H7 (cell line): ENCODE measurements around the gene CATSPERD. TPM values are rescaled to one million over a fixed set of nuclear protein-coding genes. Genes with fewer than 3 reads are reported as not detected.
A peak's percentile ranks its signal among the peaks of the same experiment; 100 is the strongest.

Source experiments
- DNase-seq: peaks from one replicate; pipeline ENCODE4 v3.0.0; 2012
- H3K27me3 ChIP-seq: 2 replicates; pipeline ENCODE4 v1.6.0; 2011; ENCODE audit warnings: mild to moderate bottlenecking, low read length; ENCODE audit not compliant: control insufficient read depth, insufficient read depth
- H3K36me3 ChIP-seq: replicated peaks from 2 replicates; pipeline ENCODE4 v1.5.1; 2011; ENCODE audit warnings: low read length; ENCODE audit not compliant: control insufficient read depth, insufficient read depth
- H3K4me3 ChIP-seq: 2 replicates; pipeline ENCODE4 v1.5.1; 2011; ENCODE audit warnings: low read depth, mild to moderate bottlenecking, control low read depth, low read length, moderate library complexity; ENCODE audit not compliant: insufficient read depth
- total RNA-seq: library from RNA; depleted of rRNA; stranded (reverse); fragments of >200 nt; shearing (Covaris generic); gene quantifications from 2 replicates; pipeline ENCODE4 v1.2.3, GENCODE V29; 2014

The CATSPERD gene
- total RNA-seq, 1 experiment from 2014 or later, result 0.03 TPM

DNA sequence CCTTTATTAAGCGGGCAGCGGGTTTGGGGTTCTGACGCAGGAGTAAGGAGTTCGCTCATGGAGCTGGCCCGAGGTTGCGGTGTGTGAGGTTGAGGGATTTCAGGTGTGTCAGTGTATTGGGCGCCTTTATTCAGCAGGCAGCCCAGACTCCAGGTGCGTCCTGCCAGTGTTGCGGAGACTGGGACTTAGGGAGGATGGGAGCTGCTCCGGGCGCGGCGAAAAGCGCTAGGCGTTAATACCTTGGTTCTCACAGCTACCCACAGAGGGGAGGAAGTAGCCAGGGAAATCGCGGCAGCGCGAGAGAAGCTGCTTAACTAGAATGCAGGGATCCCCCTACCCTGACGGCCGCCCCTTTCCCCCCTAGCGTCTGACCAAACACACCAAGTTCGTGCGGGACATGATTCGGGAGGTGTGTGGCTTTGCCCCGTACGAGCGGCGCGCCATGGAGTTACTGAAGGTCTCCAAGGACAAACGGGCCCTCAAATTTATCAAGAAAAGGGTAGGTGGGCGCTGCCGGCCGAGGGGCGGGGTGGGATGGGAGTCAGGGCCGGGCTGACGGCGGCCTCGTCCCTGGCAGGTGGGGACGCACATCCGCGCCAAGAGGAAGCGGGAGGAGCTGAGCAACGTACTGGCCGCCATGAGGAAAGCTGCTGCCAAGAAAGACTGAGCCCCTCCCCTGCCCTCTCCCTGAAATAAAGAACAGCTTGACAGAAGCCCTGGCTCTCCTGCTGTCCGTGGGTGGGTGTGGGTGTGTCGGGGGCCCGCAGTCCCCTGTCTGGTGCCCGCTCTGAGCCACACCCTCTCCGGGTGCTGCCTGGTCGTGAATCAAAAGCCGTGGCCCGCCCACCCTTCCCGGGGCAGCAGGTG, 29.2 kb upstream of the CATSPERD start:
- DNase-seq, result peak; percentile 80
- peaks cover 27% of the 10 kb centered on the region for H3K36me3 ChIP-seq
- H3K27me3 ChIP-seq, result no peaks in the 10 kb centered on the region
- peak overlapping the region; percentile 80 for H3K4me3 ChIP-seq

DNA sequence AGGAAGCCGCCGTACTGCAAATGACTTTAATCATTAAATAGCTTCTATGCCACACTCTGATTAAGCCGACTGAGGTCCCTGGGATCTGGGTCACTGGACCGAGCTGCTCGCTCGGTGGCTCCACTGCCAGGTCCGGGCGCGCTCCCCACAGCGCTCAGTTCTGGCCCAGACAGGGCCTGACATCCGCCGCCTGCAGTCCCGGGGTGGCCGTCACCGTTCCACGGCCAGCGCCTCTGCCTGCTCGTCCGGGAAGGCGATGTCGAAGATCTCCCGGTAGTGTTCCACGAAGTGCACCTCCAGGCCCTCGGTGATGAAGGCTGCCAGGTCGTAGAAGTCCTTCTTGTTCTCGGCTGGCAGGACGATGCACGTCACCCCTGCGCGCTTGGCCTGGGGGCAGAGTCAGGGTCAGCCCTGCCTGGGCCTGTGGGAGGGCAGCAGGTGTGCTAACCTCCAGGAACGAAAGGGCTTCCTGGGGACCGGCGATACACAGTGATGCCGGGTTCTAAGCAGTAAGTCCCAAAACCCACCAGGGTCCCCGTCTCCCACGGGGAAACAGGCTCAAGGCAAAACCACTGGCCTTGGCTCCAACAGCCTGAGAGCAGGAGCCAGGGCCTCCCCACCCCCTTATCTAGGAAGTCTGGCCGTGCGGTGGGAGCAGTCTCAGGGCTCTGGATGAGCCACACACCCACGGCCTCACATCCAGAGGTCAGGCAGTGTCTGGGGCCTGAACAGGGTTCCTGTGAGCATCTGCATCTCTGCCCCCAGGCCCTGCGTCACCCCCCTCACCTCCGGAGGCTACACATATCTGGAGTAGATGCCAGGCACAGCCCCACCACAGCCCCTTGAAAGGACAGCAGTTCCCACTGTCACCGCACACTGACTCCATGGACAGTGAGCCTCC, 28.4 kb upstream of the CATSPERD start:
- Histone ChIP-seq H3K27me3 (no peaks in the 10 kb centered on the region), H3K36me3 (peaks cover 29% of the 10 kb centered on the region), H3K4me3 (peak overlapping the region; percentile 80)
- peak; percentile 81 for DNase-seq

GRCh38 chr19:5692723-5693194, 27.7 kb upstream of the CATSPERD start:
- no peak for DNase-seq
- Histone ChIP-seq H3K4me3 (no peak overlapping the region), H3K36me3 (peaks cover 29% of the 10 kb centered on the region), H3K27me3 (no peaks in the 10 kb centered on the region)

DNA sequence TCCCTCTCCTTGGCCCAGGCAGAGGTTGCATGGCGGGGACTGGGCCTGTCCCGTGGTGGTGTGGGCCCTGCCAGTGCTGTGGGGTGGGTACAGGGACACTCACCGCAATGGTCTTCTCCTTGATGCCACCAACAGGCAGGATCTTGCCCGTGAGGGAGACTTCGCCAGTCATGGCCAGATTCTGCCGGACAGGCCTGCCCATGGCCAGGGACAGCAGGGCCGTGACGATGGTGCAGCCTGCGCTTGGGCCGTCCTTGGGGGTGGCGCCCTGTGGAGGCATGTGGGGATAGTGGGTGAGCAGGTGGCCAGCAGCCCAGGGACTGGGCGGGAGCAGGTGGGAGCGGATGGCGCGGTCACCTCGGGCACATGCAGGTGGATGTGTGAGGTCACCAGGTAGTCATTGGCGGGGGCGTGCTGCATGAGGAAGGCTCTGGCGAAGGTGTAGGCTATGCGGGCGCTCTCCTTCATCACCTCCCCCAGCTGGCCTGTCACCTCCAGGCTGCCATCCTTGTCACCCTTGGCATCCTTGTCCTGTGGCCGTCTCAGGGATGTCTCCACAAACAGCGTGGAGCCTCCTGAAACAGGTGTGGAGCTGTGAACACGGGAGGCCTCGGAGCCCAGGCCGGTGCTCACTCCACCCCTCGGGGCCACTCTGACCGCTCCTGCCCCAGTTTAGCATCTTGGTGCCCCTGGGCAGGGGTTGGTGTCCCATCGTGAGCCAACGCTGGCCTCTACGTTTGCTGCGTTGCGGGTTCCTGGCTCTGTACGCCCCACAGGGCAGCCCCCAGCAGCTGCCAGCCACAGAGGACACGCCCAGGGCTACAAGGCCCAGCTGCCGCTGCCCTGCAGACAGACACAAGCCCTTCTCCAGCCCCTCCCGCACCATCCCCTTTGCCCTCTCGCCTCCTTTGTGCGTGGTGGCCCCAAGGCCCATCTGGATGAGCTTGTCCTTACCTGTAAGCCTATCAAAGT, 27.0 kb upstream of the CATSPERD start:
- peak; percentile 68 for DNase-seq
- Histone ChIP-seq H3K4me3 (no peak overlapping the region), H3K27me3 (no peaks in the 10 kb centered on the region), H3K36me3 (peaks cover 31% of the 10 kb centered on the region)

- H3K4me3 ChIP-seq, result no peak overlapping the region
- DNase-seq, result peak; percentile 57
- H3K36me3 ChIP-seq, result peaks cover 38% of the 10 kb centered on the region
- H3K27me3 ChIP-seq, result no peaks in the 10 kb centered on the region
Measured at GRCh38 chr19:5694167-5694955, 26.1 kb upstream of the CATSPERD start.

- DNase-seq, result no peak
- Histone ChIP-seq H3K36me3 (peaks cover 39% of the 10 kb centered on the region), H3K4me3 (no peak overlapping the region), H3K27me3 (no peaks in the 10 kb centered on the region)
Measured at GRCh38 chr19:5694956-5695648, 25.3 kb upstream of the CATSPERD start.

DNA sequence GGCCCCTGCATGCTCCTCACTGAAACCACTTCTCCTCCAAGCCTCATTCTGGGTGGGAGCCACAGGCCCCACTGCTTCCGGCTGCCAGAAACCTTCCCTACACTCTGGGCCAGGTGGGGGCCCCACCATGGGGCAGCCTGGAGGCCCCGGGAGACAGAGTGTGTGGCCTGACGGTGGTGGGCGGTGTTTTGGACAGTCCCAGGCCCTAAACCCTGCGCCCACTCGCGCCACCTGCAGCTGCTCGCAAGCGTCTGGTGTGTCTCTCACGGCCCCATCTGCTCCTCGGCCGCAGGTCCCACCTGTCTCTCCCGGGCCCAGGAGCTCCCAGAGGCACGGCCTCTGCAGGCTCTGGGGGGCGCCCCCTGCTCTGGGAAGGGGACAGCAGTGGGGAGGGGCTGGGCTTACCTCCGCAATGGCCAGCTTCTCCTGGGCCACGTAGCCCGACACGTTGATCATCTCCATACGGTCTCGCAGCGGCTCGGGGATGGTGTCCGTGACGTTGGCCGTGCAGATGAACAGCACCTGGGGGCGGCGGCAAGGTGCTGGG, 24.7 kb upstream of the CATSPERD start:
- peak; percentile 72 for DNase-seq
- Histone ChIP-seq H3K27me3 (no peaks in the 10 kb centered on the region), H3K36me3 (peaks cover 41% of the 10 kb centered on the region), H3K4me3 (no peak overlapping the region)

DNA sequence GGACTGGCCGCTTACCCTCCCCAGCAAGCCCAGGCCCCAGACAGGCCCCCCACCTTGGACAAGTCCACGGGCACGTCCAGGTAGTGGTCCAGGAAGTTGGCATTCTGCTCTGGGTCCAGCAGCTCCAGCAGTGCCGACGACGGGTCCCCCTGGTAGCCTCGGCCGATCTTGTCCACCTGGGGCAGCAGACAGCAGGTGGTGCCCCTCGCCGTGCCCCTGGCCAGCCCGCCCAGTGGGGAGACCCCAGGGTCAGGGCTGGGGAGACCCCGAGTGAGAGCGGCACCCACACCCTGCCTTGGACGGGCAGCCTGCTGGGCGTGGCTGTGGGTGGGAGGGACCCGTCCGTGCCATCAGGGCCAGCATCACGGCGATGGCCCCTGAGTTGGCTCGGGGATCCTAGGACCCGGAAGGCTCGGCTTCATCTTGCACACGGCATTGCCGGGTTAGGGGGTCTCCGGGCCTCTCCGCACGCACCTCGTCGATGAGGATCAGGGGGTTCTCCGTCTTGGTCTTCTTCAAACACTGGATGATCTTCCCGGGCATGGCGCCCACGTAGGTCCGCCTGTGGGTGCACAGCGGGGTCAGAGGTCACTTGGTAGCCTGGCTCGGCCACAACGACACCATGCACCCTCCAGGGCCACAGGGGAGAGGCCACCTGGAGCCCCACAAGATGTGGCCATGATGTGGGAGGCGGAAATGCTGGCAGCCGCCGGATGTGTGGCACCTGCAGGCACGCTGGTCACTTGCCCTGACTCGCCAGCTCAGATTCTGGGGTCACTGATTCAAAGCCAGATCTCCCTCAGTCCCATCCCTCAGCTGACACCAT, 24.0 kb upstream of the CATSPERD start:
- peaks cover 42% of the 10 kb centered on the region for H3K36me3 ChIP-seq
- H3K4me3 ChIP-seq, result no peak overlapping the region
- H3K27me3 ChIP-seq, result no peaks in the 10 kb centered on the region
- no peak for DNase-seq

- Histone ChIP-seq H3K36me3 (peaks cover 37% of the 10 kb centered on the region), H3K27me3 (no peaks in the 10 kb centered on the region), H3K4me3 (no peak overlapping the region)
- DNase-seq, result no peak
Measured at GRCh38 chr19:5697022-5697889, 23.2 kb upstream of the CATSPERD start.

DNA sequence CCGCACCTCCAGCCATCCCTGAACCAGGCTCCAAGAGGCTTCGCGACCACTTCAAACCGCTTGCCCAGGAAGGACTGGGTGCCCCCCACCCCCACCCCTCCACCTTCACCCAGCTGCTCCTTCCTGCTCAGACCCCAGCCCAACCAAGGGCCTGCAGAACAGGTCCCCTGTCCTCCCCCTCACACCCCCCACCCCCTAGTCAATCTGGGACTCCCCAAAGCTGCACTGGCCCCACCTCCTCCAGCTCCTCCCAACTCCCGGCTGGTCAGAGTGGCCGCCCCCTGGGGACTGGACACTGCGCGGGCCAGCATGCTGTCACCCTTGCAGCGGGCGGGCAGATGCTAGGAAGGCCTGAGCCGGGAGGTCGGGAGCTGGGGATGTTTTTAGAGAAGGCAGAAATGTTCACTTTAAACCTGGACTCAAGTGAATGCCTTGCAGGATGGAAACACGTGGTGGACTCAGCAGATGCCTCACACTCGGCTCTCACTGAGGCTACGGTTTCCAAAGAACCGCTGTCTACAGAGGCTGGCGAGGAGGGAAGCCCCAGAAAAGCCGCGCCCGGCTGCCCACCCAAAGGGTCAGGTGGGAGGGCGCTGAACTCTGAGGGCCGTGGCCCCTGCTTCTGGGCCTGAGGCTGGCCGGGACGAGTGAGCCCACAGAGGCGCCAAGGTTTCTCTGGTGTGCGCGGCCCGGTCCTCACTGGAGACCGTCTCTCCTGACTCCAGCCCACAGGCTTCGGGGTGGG, 22.4 kb upstream of the CATSPERD start:
- H3K36me3 ChIP-seq, result peaks cover 32% of the 10 kb centered on the region
- H3K4me3 ChIP-seq, result no peak overlapping the region
- peak; percentile 70 for DNase-seq
- H3K27me3 ChIP-seq, result no peaks in the 10 kb centered on the region
